K562 (cell line): ENCODE results near the gene RIPOR2. TPM values are rescaled to one million over a fixed set of nuclear protein-coding genes. Genes with fewer than 3 reads are reported as not detected.

Source experiments
- ATAC-seq: fragments of 200-7000 bp; cut with Tn5 transposase; 3 replicates; pipeline ENCODE4 v1.9.1; 2020; ENCODE audit warnings: moderate library complexity
- BruUV-seq: library from RNA; stranded (reverse); fragments of 400-500 nt; replicated peaks from 2 replicates; lab custom pipeline; 2021; lab: Mats Ljungman, UMichigan
- CTCF ChIA-PET: fragments of 300-600 bp; formaldehyde crosslinking; extraction: SDS; loops from one replicate; lab custom pipeline; 2021; ENCODE audit warnings: low intra/inter-chr PET ratio; lab: Yijun Ruan, JAX
- POLR2A ChIA-PET: fragments of 300-600, 350-650 bp; sonication (Branson Sonifier 250); formaldehyde crosslinking; extraction: SDS; loops from one replicate; lab custom pipeline; 2021; ENCODE audit warnings: antibody characterized with exemption, inconsistent platforms; lab: Yijun Ruan, JAX
- DNase-seq, 4 experiments: peaks; one replicate each; pipeline versions ENCODE4 v3.0.0 to v3.0.0-alpha.2; 2011 to 2018; ENCODE audit warnings: low spot score in 3 of 4, mixed read lengths in 3 of 4; ENCODE audit errors: extremely low read depth in 1 of 4
- FAIRE-seq: peaks from 2 replicates; lab custom pipeline; 2011; peaks lifted over from hg19 to GRCh38; lab: Jason Lieb, UNC
- H2AFZ ChIP-seq: 2 replicates; pipeline ENCODE4 v1.6.0; 2011; ENCODE audit warnings: low read depth, low read length, control low read depth, inconsistent platforms
- H3K27ac ChIP-seq: fragments of 200-600 bp; 3 replicates; pipeline ENCODE4 v1.8.0; 2011; ENCODE audit warnings: low read depth, mild to moderate bottlenecking, control low read depth, inconsistent platforms, low read length, moderate library complexity, mixed read lengths; ENCODE audit errors: extremely low read depth
- H3K27me3 ChIP-seq, 2 experiments: fragments of 300-600 bp in 1 of 2; 2 replicates in 1 of 2; 3 replicates in 1 of 2; pipeline versions ENCODE4 v1.6.0 to v1.8.0; 2011; ENCODE audit warnings: inconsistent platforms in 2 of 2, low read length in 2 of 2, mild to moderate bottlenecking in 1 of 2, mixed read lengths in 1 of 2, moderate library complexity in 1 of 2; ENCODE audit not compliant: control insufficient read depth in 2 of 2, insufficient read depth in 2 of 2
- H3K36me3 ChIP-seq: fragments of 300-600 bp; 3 replicates; pipeline ENCODE4 v1.8.0; 2011; ENCODE audit warnings: mild to moderate bottlenecking, low read length, inconsistent platforms; ENCODE audit not compliant: control insufficient read depth, insufficient read depth
- H3K4me1 ChIP-seq, 2 experiments: fragments of 200-600 bp in 1 of 2; replicated peaks in 1 of 2; 2 replicates in 1 of 2; 3 replicates in 1 of 2; pipeline versions ENCODE4 v1.5.1 to v1.8.0; 2011; ENCODE audit warnings: inconsistent platforms in 2 of 2, low read length in 2 of 2, mild to moderate bottlenecking in 1 of 2, mixed read lengths in 1 of 2, moderate library complexity in 1 of 2; ENCODE audit not compliant: control insufficient read depth in 2 of 2, insufficient read depth in 2 of 2
- H3K4me2 ChIP-seq: 2 replicates; pipeline ENCODE4 v1.6.1; 2011; ENCODE audit warnings: low read length, control low read depth, inconsistent platforms, mixed read lengths; ENCODE audit not compliant: insufficient read depth
- H3K4me3 ChIP-seq: fragments of 200-600 bp; sonication (generic), shearing (Covaris generic); 2 replicates; pipeline ENCODE4 v1.5.1; 2016; ENCODE audit warnings: control low read depth, inconsistent platforms
- H3K79me2 ChIP-seq: fragments of 200-600 bp; 3 replicates; pipeline ENCODE4 v1.8.0; 2011; ENCODE audit warnings: low read length, inconsistent platforms; ENCODE audit not compliant: control insufficient read depth, insufficient read depth
- H3K9ac ChIP-seq, 2 experiments: 2 replicates each; pipeline versions ENCODE4 v1.6.0 to v1.6.1; 2011; ENCODE audit warnings: low read depth in 2 of 2, low read length in 2 of 2, control low read depth in 1 of 2, inconsistent platforms in 1 of 2, mild to moderate bottlenecking in 1 of 2, mixed read lengths in 1 of 2; ENCODE audit not compliant: insufficient read depth in 1 of 2
- H3K9me1 ChIP-seq: one replicate; pipeline ENCODE4 v1.6.0; 2011; ENCODE audit warnings: inconsistent platforms, mild to moderate bottlenecking, low read length, moderate library complexity; ENCODE audit not compliant: control insufficient read depth, insufficient read depth
- H3K9me3 ChIP-seq: replicated peaks from 2 replicates; pipeline ENCODE4 v1.5.1; 2011; ENCODE audit warnings: low read depth, low read length, inconsistent platforms; ENCODE audit not compliant: control insufficient read depth, insufficient read depth
- H4K20me1 ChIP-seq: replicated peaks from 2 replicates; pipeline ENCODE4 v1.6.1; 2011; ENCODE audit warnings: low read length, inconsistent platforms, mixed read lengths; ENCODE audit not compliant: control insufficient read depth, insufficient read depth
- ARID3B ChIP-seq: fragments of 250-450 bp; sonication (Bioruptor Pico); IDR thresholded peaks from 2 replicates; pipeline ENCODE4 v1.4.0; 2020; ENCODE audit warnings: borderline replicate concordance
- ARID4B ChIP-seq: sonication (generic); formaldehyde crosslinking; IDR thresholded peaks from 2 replicates; pipeline ENCODE4 v1.8.0; 2022; ENCODE audit warnings: mild to moderate bottlenecking, missing genetic modification reagents
- CTBP1 ChIP-seq: fragments of 450-650 bp; IDR thresholded peaks from 2 replicates; pipeline ENCODE4 v1.6.1; 2016; ENCODE audit warnings: borderline replicate concordance
- FOXA3 ChIP-seq, 2 experiments: fragments of 450-650 bp in 1 of 2; sonication (generic) in 1 of 2; formaldehyde crosslinking; IDR thresholded peaks in 1 of 2; conservative IDR thresholded peaks in 1 of 2; 2 replicates each; pipeline versions ENCODE4 v1.4.0 to v1.8.0; 2020 to 2022; ENCODE audit warnings: mild to moderate bottlenecking in 2 of 2, missing genetic modification reagents in 1 of 2
- GTF2E2 ChIP-seq: fragments of 200-800 bp; sonication (Bioruptor generic); IDR thresholded peaks from 2 replicates; pipeline ENCODE4 v1.6.1; 2016; ENCODE audit warnings: missing genetic modification characterization, missing compliant biosample characterization
- HDGF ChIP-seq: fragments of 450-650 bp; IDR thresholded peaks from 2 replicates; pipeline ENCODE4 v1.6.1; 2016
- HOMEZ ChIP-seq: fragments of 250-450 bp; sonication (Bioruptor Pico); IDR thresholded peaks from 2 replicates; pipeline ENCODE4 v1.4.0; 2020; ENCODE audit warnings: mild to moderate bottlenecking, moderate library complexity
- NRF1 ChIP-seq, 2 experiments: fragments of 450-650 bp; IDR thresholded peaks in 1 of 2; conservative IDR thresholded peaks in 1 of 2; 2 replicates each; pipeline ENCODE4 v1.6.1; 2014; ENCODE audit warnings: mild to moderate bottlenecking in 2 of 2
- SNAPC5 ChIP-seq: fragments of 250-450 bp; sonication (Bioruptor Pico); IDR thresholded peaks from 2 replicates; pipeline ENCODE4 v1.8.0; 2021; ENCODE audit warnings: moderate library complexity, mild to moderate bottlenecking, inconsistent platforms
- XRCC3 ChIP-seq: fragments of 450-650 bp; IDR thresholded peaks from 2 replicates; pipeline ENCODE4 v1.6.1; 2017; ENCODE audit warnings: mild to moderate bottlenecking, moderate library complexity
- ZNF282 ChIP-seq: sonication (generic); formaldehyde crosslinking; IDR thresholded peaks from 2 replicates; pipeline ENCODE4 v1.8.1; 2023; ENCODE audit warnings: missing genetic modification reagents
- ZNF354B ChIP-seq: fragments of 250-450 bp; sonication (Bioruptor Pico); IDR thresholded peaks from 2 replicates; pipeline ENCODE4 v1.4.0; 2020
- WGBS: fragments of 100-300 bp; shearing (Covaris generic); methylation state at CpG from one replicate; pipeline ENCODE4 v1.1.6; 2016; ENCODE audit warnings: low coverage, mixed read lengths; ENCODE audit not compliant: insufficient coverage; ENCODE audit errors: missing lambda C conversion rate; 5-methylcytosine and 5-hydroxymethylcytosine counted together
- in situ Hi-C: fragments of 300-500 bp; cut with MboI; formaldehyde crosslinking; loops from 4 replicates; pipeline ENCODE4 v1.15.0; 2018; ENCODE audit warnings: inconsistent platforms, mixed read lengths
- intact Hi-C: fragments of 100-400 bp; cut with micrococcal nuclease; formaldehyde crosslinking; loops from 2 replicates; pipeline ENCODE4 v1.14.2; 2022
- polyA plus RNA-seq, 8 experiments: library from polyadenylated mRNA; depleted of rRNA in 4 of 8; stranded (reverse) in 5 of 8; unstranded in 3 of 8; fragments of >200 nt; fragmentation: Nextera tagmentation in 2 of 8; fragmentation: Illumina TruSeq in 1 of 8; extraction: Ambion mirVana in 2 of 8; extraction: Trizol in 1 of 8; gene quantifications; 2 replicates each; pipeline versions ENCODE4 v1.2.1 to v1.2.3, GENCODE V29; 2011 to 2014; ENCODE audit warnings: inconsistent platforms in 1 of 8, missing spikeins in 1 of 8
- total RNA-seq, 7 experiments: library from RNA; depleted of rRNA in 6 of 7; stranded (reverse); fragments of >200 nt in 6 of 7; fragmentation: Illumina TruSeq in 2 of 7; extraction: Trizol in 2 of 7; gene quantifications; 2 replicates each; pipeline versions ENCODE4 v1.2.1 to v1.2.3, GENCODE V29; 2011 to 2021; ENCODE audit warnings: low replicate concordance in 1 of 7

Gene RIPOR2
- total and polyA plus RNA-seq, 9 of the 15 experiments (the other 6 are each of a cell fraction or from before 2014, with no cell fraction given), result 0.04 to 1.0 (median 0.47) TPM; not detected in 2

GRCh38 chr6:24757611-24758010 lies 178.1 kb downstream of the RIPOR2 start:
- ATAC-seq, result no peak
- Histone ChIP-seq H3K9me1 (no peaks in the 10 kb centered on the region), H3K27ac (no peak overlapping the region), H3K4me2 (no peak overlapping the region), H3K9ac (no peak overlapping the region), H4K20me1 (no peaks in the 10 kb centered on the region), H3K36me3 (no peaks in the 10 kb centered on the region), H3K79me2 (no peaks in the 10 kb centered on the region), H3K9me3 (no peaks in the 10 kb centered on the region; the same call in 1 of the 2 replicates), H3K4me1 (peaks cover 10 to 17% of the 10 kb centered on the region in 2 experiments), H3K4me3 (no peak overlapping the region), H3K27me3 (no peaks in the 10 kb centered on the region), H2AFZ (peak overlapping the region; percentile 34)
- ChIA-PET CTCF (no interaction called here), POLR2A (interaction anchor here (1.1 kb wide), 1 partner anchor 36 kb away, joined by 4 read pairs; no protein-coding TSS in a partner anchor)
- 87% methylated on average over 6 of the region's 6 CpGs for WGBS
- TF ChIP-seq CTBP1, result no peak
- no peak for TF ChIP-seq SNAPC5 (CRISPR knock-in tag)
- no peak for TF ChIP-seq ARID4B
- no peak for TF ChIP-seq ZNF354B (CRISPR knock-in tag)
- TF ChIP-seq ZNF282 (CRISPR knock-in tag), result no peak
- no peak for TF ChIP-seq GTF2E2
- TF ChIP-seq HDGF, result no peak
- no peak for TF ChIP-seq XRCC3
- TF ChIP-seq NRF1 (conservative IDR thresholded peaks at IDR 0.05 in 1 of 2, IDR thresholded peaks at IDR 0.05 in 1 of 2), result no peak
- TF ChIP-seq ARID3B (CRISPR knock-in tag), result no peak
- no peak for TF ChIP-seq HOMEZ (CRISPR knock-in tag)
- no peak for TF ChIP-seq FOXA3 (CRISPR knock-in tag; conservative IDR thresholded peaks at IDR 0.05 in 1 of 2, IDR thresholded peaks at IDR 0.05 in 1 of 2)
- in situ Hi-C loops (no loop called here), intact Hi-C loops (no loop called here)
- no peak for FAIRE-seq
- no TSS peak for BruUV-seq
- DNase-seq, result no peak
